Stomach (tissue), 9 donors: ENCODE data around the gene AKNA. TPM values are rescaled to one million over a fixed set of nuclear protein-coding genes. Genes with fewer than 3 reads are reported as not detected.

Experiments
- DNase-seq, 2 donors: peaks; one replicate each; pipeline versions ENCODE4 v3.0.0 to v3.0.0-alpha.2; 2013 to 2019
- H3K27ac ChIP-seq, 5 donors: fragments of 200-600 bp in 4 of 5; sonication (generic) in 4 of 5; one replicate each; pipeline ENCODE4 v1.5.1; 2013 to 2019; ENCODE audit warnings: mild to moderate bottlenecking in 1 of 5, moderate library complexity in 1 of 5
- H3K27me3 ChIP-seq, 3 donors: fragments of 200-600 bp; sonication (generic); one replicate each; pipeline ENCODE4 v1.5.1; 2017 to 2019; ENCODE audit warnings: mixed run types in 1 of 3
- H3K36me3 ChIP-seq, 4 donors: fragments of 200-600 bp; sonication (generic); 1 replicate in 3 of 4; 2 replicates in 1 of 4; pipeline ENCODE4 v1.5.1; 2016 to 2019
- H3K4me1 ChIP-seq, 4 donors: fragments of 200-600 bp; sonication (generic); one replicate each; pipeline ENCODE4 v1.5.1; 2016 to 2019
- H3K4me3 ChIP-seq, 4 donors: fragments of 200-600 bp; sonication (generic) in 3 of 4; one replicate each; pipeline ENCODE4 v1.5.1; 2016 to 2019; ENCODE audit warnings: mild to moderate bottlenecking in 1 of 4
- H3K9me3 ChIP-seq, 4 donors: fragments of 200-600 bp; sonication (generic); one replicate each; pipeline ENCODE4 v1.5.1; 2016 to 2019
- CTCF ChIP-seq, 7 experiments: fragments of 450-650 bp in 4 of 7; fragments of 200-600 bp in 3 of 7; sonication (generic) in 3 of 7; IDR thresholded peaks; one replicate each; pipeline ENCODE4 v1.5.1; 2016 to 2019; ENCODE audit warnings: antibody characterized with exemption in 7 of 7, control low read depth in 2 of 7, mild to moderate bottlenecking in 1 of 7
- EP300 ChIP-seq: sonication (generic); formaldehyde crosslinking; IDR thresholded peaks from one replicate; pipeline ENCODE4 v1.6.1; 2017; ENCODE audit warnings: antibody characterized with exemption
- POLR2A ChIP-seq, 4 donors: fragments of 450-650 bp; IDR thresholded peaks; one replicate each; pipeline ENCODE4 v1.6.1; 2016; ENCODE audit warnings: antibody characterized with exemption in 4 of 4, control low read depth in 2 of 4, mild to moderate bottlenecking in 1 of 4, moderate library complexity in 1 of 4
- POLR2AphosphoS5 ChIP-seq, 3 donors: sonication (generic); formaldehyde crosslinking; IDR thresholded peaks; one replicate each; pipeline ENCODE4 v1.6.1; 2016; ENCODE audit warnings: antibody characterized with exemption in 3 of 3
- WGBS, 5 donors: extraction: QIAGEN DNeasy Blood & Tissue Kit in 3 of 5; methylation state at CpG; one replicate each; pipeline versions ENCODE4 v1.1.5 to v1.1.7; 2013 to 2018; 5-methylcytosine and 5-hydroxymethylcytosine counted together
- intact Hi-C: fragments of 100-400 bp; cut with DNase I; formaldehyde crosslinking; loops from one replicate; pipeline ENCODE4 v1.15.1; 2023; ENCODE audit warnings: low total_unique reads
- polyA plus RNA-seq, 3 donors: library from polyadenylated mRNA; stranded (reverse); fragments of 200-250 nt; gene quantifications; one replicate each; pipeline ENCODE4 v1.2.3, GENCODE V29; 2013
- total RNA-seq, 5 donors: library from RNA; depleted of rRNA; stranded (reverse); fragments of >200 nt; gene quantifications; one replicate each; pipeline versions ENCODE4 v1.1.0 to v1.2.3, GENCODE V29; 2014 to 2016
- donor health status: healthy with polysubstance abuse.
- donor health status: Bipolar disorder and iron deficiency.
- donor health status: healthy.

AKNA gene
- total and polyA plus RNA-seq, 8 donors, result 12.2 to 85.8 (median 16.6) TPM

- intact Hi-C loops, result no loop called here
- DNase-seq, result no peak
- peaks cover 0 to 25% (median 4%) of the 10 kb centered on the region in 4 donors for H3K36me3 ChIP-seq
- WGBS, 5 donors, result 91 to 99% (median 94%) methylated on average over 4 of the region's 4 CpGs
- TF ChIP-seq POLR2A (IDR thresholded peaks at IDR 0.05), result no peak
- no peak for TF ChIP-seq EP300
- TF ChIP-seq POLR2AphosphoS5 (IDR thresholded peaks at IDR 0.05), result no peak
- TF ChIP-seq CTCF (IDR thresholded peaks at IDR 0.05), result no peak
- H3K4me1 ChIP-seq, result no peaks in the 10 kb centered on the region
- no peak overlapping the region for H3K27ac ChIP-seq
- H3K4me3 ChIP-seq, result no peak overlapping the region
- no peaks in the 10 kb centered on the region for H3K27me3 ChIP-seq
- no peaks in the 10 kb centered on the region for H3K9me3 ChIP-seq
Observed at GRCh38 chr9:114427644-114428043, 39.9 kb upstream of the AKNA start.

GRCh38 chr9:114426046-114426948 is 38.5 kb upstream of the AKNA start:
- intact Hi-C loops, result no loop called here
- no peaks in the 10 kb centered on the region for H3K9me3 ChIP-seq
- H3K36me3 ChIP-seq, result peaks cover 0 to 31% (median 4%) of the 10 kb centered on the region in 4 donors
- no peak overlapping the region for H3K27ac ChIP-seq
- H3K27me3 ChIP-seq, result no peaks in the 10 kb centered on the region
- H3K4me1 ChIP-seq, result no peaks in the 10 kb centered on the region
- no peak overlapping the region for H3K4me3 ChIP-seq
- no peak for DNase-seq
- WGBS, 5 donors, result 86 to 92% (median 88%) methylated on average over 12 to 18 of the region's 18 CpGs
- TF ChIP-seq EP300 (no peak), POLR2A (IDR thresholded peaks at IDR 0.05) (no peak), POLR2AphosphoS5 (IDR thresholded peaks at IDR 0.05) (no peak), CTCF (IDR thresholded peaks at IDR 0.05) (no peak)

- intact Hi-C loops, result no loop called here
- WGBS, 5 donors, result 81 to 89% (median 87%) methylated on average over 10 to 11 of the region's 11 CpGs
Observed at GRCh38 chr9:114425126-114425525, 37.3 kb upstream of the AKNA start.

GRCh38 chr9:114424126-114424525 is 36.3 kb upstream of the AKNA start:
- DNase-seq, result no peak
- Histone ChIP-seq H3K9me3 (no peaks in the 10 kb centered on the region), H3K4me1 (no peaks in the 10 kb centered on the region), H3K27me3 (no peaks in the 10 kb centered on the region), H3K36me3 (peaks cover 0 to 39% (median 9%) of the 10 kb centered on the region in 4 donors), H3K27ac (no peak overlapping the region), H3K4me3 (no peak overlapping the region)
- intact Hi-C loops, result no loop called here
- 80 to 91% (median 89%) methylated on average over 9 to 12 of the region's 12 CpGs for WGBS, 5 donors
- TF ChIP-seq POLR2AphosphoS5 (IDR thresholded peaks at IDR 0.05) (no peak), CTCF (IDR thresholded peaks at IDR 0.05) (no peak), EP300 (no peak), POLR2A (IDR thresholded peaks at IDR 0.05) (no peak)

More at GRCh38 chr9:114425126-114425525, 37.3 kb upstream of the AKNA start:
- Histone ChIP-seq H3K27ac (no peak overlapping the region), H3K4me3 (no peak overlapping the region), H3K27me3 (no peaks in the 10 kb centered on the region), H3K4me1 (no peaks in the 10 kb centered on the region), H3K9me3 (no peaks in the 10 kb centered on the region), H3K36me3 (peaks cover 0 to 31% (median 7%) of the 10 kb centered on the region in 4 donors)
- TF ChIP-seq EP300, result no peak
- TF ChIP-seq POLR2AphosphoS5 (IDR thresholded peaks at IDR 0.05), result no peak
- TF ChIP-seq POLR2A (IDR thresholded peaks at IDR 0.05), result no peak
- no peak for TF ChIP-seq CTCF (IDR thresholded peaks at IDR 0.05)
- DNase-seq, result no peak
